Neural cell (in vitro differentiated cells): Measurements from ENCODE around the gene CDON. TPM values are rescaled to one million over a fixed set of nuclear protein-coding genes. Genes with fewer than 3 reads are reported as not detected.

Source experiments
- H2AFZ ChIP-seq: fragments of 200-600, 300-800 bp; sonication (generic), shearing (Covaris generic); 2 replicates; pipeline ENCODE4 v1.6.0; 2014; ENCODE audit warnings: low read depth, mild to moderate bottlenecking, antibody characterized with exemption, low read length, moderate library complexity
- H3F3A ChIP-seq: fragments of 200-600 bp; shearing (Covaris generic); 2 replicates; pipeline ENCODE4 v1.6.1; 2016; ENCODE audit warnings: mild to moderate bottlenecking, moderate library complexity, mixed read lengths, antibody characterized with exemption, low read length; ENCODE audit not compliant: insufficient read depth, poor library complexity, severe bottlenecking
- H3K27ac ChIP-seq: fragments of 200-600, 300-800 bp; sonication (generic), shearing (Covaris generic); 2 replicates; pipeline ENCODE4 v1.5.1; 2014; ENCODE audit warnings: mild to moderate bottlenecking, low read length, moderate library complexity
- H3K27me3 ChIP-seq: fragments of 300-800, 200-600 bp; sonication (generic), shearing (Covaris generic); 2 replicates; pipeline ENCODE4 v1.6.0; 2014; ENCODE audit warnings: mild to moderate bottlenecking, low read depth, low read length, moderate library complexity; ENCODE audit not compliant: insufficient read depth
- H3K36me3 ChIP-seq: fragments of 300-800, 200-600 bp; sonication (generic), shearing (Covaris generic); 2 replicates; pipeline ENCODE4 v1.5.1; 2014; ENCODE audit warnings: mild to moderate bottlenecking, antibody characterized with exemption, low read length, moderate library complexity; ENCODE audit not compliant: insufficient read depth
- H3K4me2 ChIP-seq: fragments of 300-800, 200-600 bp; sonication (generic), shearing (Covaris generic); 2 replicates; pipeline ENCODE4 v1.6.0; 2014; ENCODE audit warnings: mild to moderate bottlenecking, low read length
- H3K4me3 ChIP-seq: fragments of 300-800, 200-600 bp; sonication (generic), shearing (Covaris generic); 2 replicates; pipeline ENCODE4 v1.5.1; 2014; ENCODE audit warnings: mild to moderate bottlenecking, low read length, moderate library complexity
- H3K79me2 ChIP-seq: fragments of 200-600 bp; shearing (Covaris generic); replicated peaks from 2 replicates; pipeline ENCODE4 v1.6.0; 2014; ENCODE audit warnings: mild to moderate bottlenecking, low read length, moderate library complexity; ENCODE audit not compliant: insufficient read depth
- H3K9ac ChIP-seq: fragments of 300-800, 200-600 bp; sonication (generic), shearing (Covaris generic); 2 replicates; pipeline ENCODE4 v1.6.1; 2016; ENCODE audit warnings: mild to moderate bottlenecking, low read length, mixed read lengths
- H3K9me2 ChIP-seq: fragments of 200-600 bp; shearing (Covaris generic); 2 replicates; pipeline ENCODE4 v1.6.1; 2016; ENCODE audit warnings: mild to moderate bottlenecking, low read length, mixed read lengths; ENCODE audit not compliant: insufficient read depth
- H3K9me3 ChIP-seq: fragments of 200-600, 300-800 bp; sonication (generic), shearing (Covaris generic); 2 replicates; pipeline ENCODE4 v1.6.1; 2016; ENCODE audit warnings: mild to moderate bottlenecking, mixed run types, low read length, moderate library complexity, mixed read lengths
- H4K20me1 ChIP-seq: fragments of 200-600 bp; shearing (Covaris generic); 2 replicates; pipeline ENCODE4 v1.6.1; 2016; ENCODE audit warnings: mild to moderate bottlenecking, mixed run types; ENCODE audit not compliant: insufficient read depth
- EP300 ChIP-seq: fragments of 450-650 bp; conservative IDR thresholded peaks from 2 replicates; pipeline ENCODE4 v1.6.1; 2014; ENCODE audit warnings: antibody characterized with exemption, mild to moderate bottlenecking, moderate library complexity; ENCODE audit not compliant: poor library complexity, severe bottlenecking
- EZH2 ChIP-seq: fragments of 200-600, 300-800 bp; shearing (Covaris generic), sonication (generic); IDR thresholded peaks from 2 replicates; pipeline ENCODE4 v1.6.1; 2014; ENCODE audit warnings: antibody characterized with exemption, low read length, borderline replicate concordance, mild to moderate bottlenecking; ENCODE audit not compliant: insufficient read depth, poor library complexity, severe bottlenecking
- MXI1 ChIP-seq: fragments of 450-650 bp; conservative IDR thresholded peaks from 2 replicates; pipeline ENCODE4 v1.6.1; 2014; ENCODE audit warnings: antibody characterized with exemption, mild to moderate bottlenecking; ENCODE audit not compliant: poor library complexity, severe bottlenecking
- POLR2AphosphoS5 ChIP-seq: IDR thresholded peaks from 2 replicates; pipeline ENCODE4 v1.6.1; 2012
- RAD21 ChIP-seq: fragments of 450-650 bp; conservative IDR thresholded peaks from 2 replicates; pipeline ENCODE4 v1.6.1; 2014; ENCODE audit warnings: antibody characterized with exemption, mild to moderate bottlenecking, moderate library complexity
- SMC3 ChIP-seq: fragments of 450-650 bp; conservative IDR thresholded peaks from 2 replicates; pipeline ENCODE4 v1.6.1; 2014; ENCODE audit warnings: antibody characterized with exemption, mild to moderate bottlenecking, moderate library complexity; ENCODE audit not compliant: poor library complexity
- TAF1 ChIP-seq: IDR thresholded peaks from 2 replicates; pipeline ENCODE4 v1.6.1; 2012; ENCODE audit warnings: low read depth
- polyA plus RNA-seq: library from polyadenylated mRNA; depleted of rRNA; stranded (reverse); fragments of >200 nt; gene quantifications from 2 replicates; pipeline ENCODE4 v1.2.3, GENCODE V29; 2014
- TF ChIP-seq, protein P1 (sequence below): fragments of 450-650 bp; IDR thresholded peaks from 2 replicates; pipeline ENCODE4 v1.5.1; 2014; ENCODE audit warnings: antibody characterized with exemption, mild to moderate bottlenecking, moderate library complexity; ENCODE audit not compliant: poor library complexity, severe bottlenecking
- TF ChIP-seq, protein P2 (sequence below): IDR thresholded peaks from 2 replicates; pipeline ENCODE4 v1.6.1; 2012; ENCODE audit warnings: borderline replicate concordance

Gene CDON
- polyA plus RNA-seq, 1 donor from 2014 or later = 44.1 TPM

DNA sequence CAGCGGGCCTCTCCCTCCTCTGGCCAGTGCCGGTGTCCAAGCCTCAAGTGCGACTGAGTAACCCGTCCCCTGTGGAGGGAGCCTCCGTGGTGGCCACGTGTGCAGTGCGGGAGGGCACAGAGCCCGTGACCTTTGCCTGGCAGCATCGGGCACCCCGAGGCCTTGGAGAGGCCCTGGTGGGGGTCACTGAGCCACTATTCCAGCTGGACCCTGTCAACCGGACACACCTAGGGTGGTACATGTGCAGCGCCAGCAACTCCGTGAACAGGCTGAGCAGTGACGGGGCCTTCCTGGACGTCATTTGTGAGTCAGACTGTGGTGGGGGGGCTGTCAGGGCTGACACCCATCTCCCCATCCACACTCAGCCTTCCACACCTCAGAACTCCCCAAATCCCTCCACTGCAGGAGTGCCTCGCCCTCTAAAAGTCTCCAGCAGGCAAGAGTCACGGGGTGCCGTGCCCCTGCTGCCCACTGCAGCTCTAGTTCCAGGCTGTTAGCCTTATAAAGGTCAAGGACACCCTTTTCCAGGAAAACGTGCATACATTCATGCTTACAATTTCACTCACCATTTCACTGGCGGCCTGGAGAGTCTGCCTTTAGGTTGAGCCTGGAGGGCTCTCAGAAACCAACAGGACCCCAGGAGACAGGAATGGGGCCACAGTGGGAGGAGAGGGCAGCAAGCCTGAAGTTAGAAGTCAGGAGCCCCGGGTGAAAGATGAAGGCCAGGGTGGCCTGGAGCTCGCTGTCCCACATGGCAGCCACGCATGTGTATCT lies 114.2 kb downstream of the CDON start:
- no peaks in the 10 kb centered on the region for H3K36me3 ChIP-seq
- TF ChIP-seq EZH2 (no peak), EP300 (no peak), RAD21 (no peak), MXI1 (no peak), TAF1 (no peak), POLR2AphosphoS5 (no peak), SMC3 (no peak)
- TF ChIP-seq, protein P1, sequence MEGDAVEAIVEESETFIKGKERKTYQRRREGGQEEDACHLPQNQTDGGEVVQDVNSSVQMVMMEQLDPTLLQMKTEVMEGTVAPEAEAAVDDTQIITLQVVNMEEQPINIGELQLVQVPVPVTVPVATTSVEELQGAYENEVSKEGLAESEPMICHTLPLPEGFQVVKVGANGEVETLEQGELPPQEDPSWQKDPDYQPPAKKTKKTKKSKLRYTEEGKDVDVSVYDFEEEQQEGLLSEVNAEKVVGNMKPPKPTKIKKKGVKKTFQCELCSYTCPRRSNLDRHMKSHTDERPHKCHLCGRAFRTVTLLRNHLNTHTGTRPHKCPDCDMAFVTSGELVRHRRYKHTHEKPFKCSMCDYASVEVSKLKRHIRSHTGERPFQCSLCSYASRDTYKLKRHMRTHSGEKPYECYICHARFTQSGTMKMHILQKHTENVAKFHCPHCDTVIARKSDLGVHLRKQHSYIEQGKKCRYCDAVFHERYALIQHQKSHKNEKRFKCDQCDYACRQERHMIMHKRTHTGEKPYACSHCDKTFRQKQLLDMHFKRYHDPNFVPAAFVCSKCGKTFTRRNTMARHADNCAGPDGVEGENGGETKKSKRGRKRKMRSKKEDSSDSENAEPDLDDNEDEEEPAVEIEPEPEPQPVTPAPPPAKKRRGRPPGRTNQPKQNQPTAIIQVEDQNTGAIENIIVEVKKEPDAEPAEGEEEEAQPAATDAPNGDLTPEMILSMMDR = no peak
- TF ChIP-seq, protein P2, sequence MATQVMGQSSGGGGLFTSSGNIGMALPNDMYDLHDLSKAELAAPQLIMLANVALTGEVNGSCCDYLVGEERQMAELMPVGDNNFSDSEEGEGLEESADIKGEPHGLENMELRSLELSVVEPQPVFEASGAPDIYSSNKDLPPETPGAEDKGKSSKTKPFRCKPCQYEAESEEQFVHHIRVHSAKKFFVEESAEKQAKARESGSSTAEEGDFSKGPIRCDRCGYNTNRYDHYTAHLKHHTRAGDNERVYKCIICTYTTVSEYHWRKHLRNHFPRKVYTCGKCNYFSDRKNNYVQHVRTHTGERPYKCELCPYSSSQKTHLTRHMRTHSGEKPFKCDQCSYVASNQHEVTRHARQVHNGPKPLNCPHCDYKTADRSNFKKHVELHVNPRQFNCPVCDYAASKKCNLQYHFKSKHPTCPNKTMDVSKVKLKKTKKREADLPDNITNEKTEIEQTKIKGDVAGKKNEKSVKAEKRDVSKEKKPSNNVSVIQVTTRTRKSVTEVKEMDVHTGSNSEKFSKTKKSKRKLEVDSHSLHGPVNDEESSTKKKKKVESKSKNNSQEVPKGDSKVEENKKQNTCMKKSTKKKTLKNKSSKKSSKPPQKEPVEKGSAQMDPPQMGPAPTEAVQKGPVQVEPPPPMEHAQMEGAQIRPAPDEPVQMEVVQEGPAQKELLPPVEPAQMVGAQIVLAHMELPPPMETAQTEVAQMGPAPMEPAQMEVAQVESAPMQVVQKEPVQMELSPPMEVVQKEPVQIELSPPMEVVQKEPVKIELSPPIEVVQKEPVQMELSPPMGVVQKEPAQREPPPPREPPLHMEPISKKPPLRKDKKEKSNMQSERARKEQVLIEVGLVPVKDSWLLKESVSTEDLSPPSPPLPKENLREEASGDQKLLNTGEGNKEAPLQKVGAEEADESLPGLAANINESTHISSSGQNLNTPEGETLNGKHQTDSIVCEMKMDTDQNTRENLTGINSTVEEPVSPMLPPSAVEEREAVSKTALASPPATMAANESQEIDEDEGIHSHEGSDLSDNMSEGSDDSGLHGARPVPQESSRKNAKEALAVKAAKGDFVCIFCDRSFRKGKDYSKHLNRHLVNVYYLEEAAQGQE = no peak
- no peak overlapping the region for H3K27ac ChIP-seq
- no peak overlapping the region for H2AFZ ChIP-seq
- no peaks in the 10 kb centered on the region for H3K9me3 ChIP-seq
- no peaks in the 10 kb centered on the region for H3K79me2 ChIP-seq
- no peaks in the 10 kb centered on the region for H4K20me1 ChIP-seq
- H3K9me2 ChIP-seq = no peaks in the 10 kb centered on the region
- no peaks in the 10 kb centered on the region for H3F3A ChIP-seq
- no peak overlapping the region for H3K4me3 ChIP-seq
- H3K27me3 ChIP-seq = no peaks in the 10 kb centered on the region
- H3K4me2 ChIP-seq = no peak overlapping the region
- H3K9ac ChIP-seq = no peak overlapping the region

DNA sequence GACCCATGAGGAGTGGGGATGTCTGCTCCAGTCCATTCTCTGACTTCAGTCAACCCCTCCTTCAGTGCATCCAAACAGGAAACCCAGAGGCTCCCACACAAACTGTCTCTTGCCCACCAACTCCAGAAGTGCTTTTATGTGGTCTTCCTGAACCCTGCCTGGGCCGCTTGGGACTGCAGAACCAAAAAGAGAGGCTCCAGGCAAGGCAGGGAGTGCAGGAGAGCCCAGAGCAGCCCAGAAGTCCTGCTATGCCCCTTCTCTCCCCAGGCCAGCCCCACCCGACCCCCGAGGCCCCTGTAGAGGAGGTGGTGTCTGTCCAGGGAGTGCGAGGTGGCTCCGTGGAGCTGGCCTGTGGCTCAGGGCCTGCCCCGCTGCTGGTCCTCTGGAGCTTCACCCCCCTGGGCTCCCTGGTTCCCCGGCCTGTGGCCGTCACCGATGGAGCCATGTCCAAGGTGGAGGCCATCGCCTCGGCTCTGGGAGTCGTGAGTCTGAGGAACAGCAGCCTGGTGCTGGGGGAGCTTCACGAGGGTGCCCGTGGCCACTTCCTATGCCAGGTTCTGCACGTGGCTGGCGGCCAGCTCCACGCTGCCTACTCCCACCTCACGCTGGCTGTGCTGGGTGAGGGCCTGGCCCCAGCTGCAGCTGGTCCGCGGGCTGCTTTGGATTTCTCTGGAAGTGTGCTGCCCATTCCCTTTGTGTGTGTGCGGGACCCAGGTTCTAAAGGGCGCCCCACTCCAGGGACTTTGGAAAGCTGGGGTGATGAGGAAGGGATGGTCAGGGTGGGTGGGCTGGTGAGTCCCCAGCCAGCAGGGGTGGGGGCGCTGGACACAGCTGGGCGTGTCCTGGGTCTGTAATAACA lies 115.0 kb downstream of the CDON start:
- H3K9ac ChIP-seq = no peak overlapping the region
- no peaks in the 10 kb centered on the region for H3K36me3 ChIP-seq
- no peaks in the 10 kb centered on the region for H3K79me2 ChIP-seq
- no peaks in the 10 kb centered on the region for H3K9me3 ChIP-seq
- H3F3A ChIP-seq = no peaks in the 10 kb centered on the region
- H3K9me2 ChIP-seq = no peaks in the 10 kb centered on the region
- no peak overlapping the region for H3K4me3 ChIP-seq
- no peaks in the 10 kb centered on the region for H4K20me1 ChIP-seq
- H3K27ac ChIP-seq = no peak overlapping the region
- H3K27me3 ChIP-seq = no peaks in the 10 kb centered on the region
- no peak overlapping the region for H3K4me2 ChIP-seq
- no peak overlapping the region for H2AFZ ChIP-seq
- TF ChIP-seq EZH2 (no peak), EP300 (no peak), RAD21 (no peak), TAF1 (no peak), MXI1 (no peak), SMC3 (no peak), POLR2AphosphoS5 (no peak)
- TF ChIP-seq, protein P2 = no peak
- TF ChIP-seq, protein P1 = no peak
